Measurements from ENCODE around the gene DIP2C. TPM values are rescaled to one million over a fixed set of nuclear protein-coding genes. Genes with fewer than 3 reads are reported as not detected.

Gene DIP2C
- total and polyA plus RNA-seq, 7 experiments from 2014 or later = 1.1 to 8.7 (median 4.5) TPM

DNA sequence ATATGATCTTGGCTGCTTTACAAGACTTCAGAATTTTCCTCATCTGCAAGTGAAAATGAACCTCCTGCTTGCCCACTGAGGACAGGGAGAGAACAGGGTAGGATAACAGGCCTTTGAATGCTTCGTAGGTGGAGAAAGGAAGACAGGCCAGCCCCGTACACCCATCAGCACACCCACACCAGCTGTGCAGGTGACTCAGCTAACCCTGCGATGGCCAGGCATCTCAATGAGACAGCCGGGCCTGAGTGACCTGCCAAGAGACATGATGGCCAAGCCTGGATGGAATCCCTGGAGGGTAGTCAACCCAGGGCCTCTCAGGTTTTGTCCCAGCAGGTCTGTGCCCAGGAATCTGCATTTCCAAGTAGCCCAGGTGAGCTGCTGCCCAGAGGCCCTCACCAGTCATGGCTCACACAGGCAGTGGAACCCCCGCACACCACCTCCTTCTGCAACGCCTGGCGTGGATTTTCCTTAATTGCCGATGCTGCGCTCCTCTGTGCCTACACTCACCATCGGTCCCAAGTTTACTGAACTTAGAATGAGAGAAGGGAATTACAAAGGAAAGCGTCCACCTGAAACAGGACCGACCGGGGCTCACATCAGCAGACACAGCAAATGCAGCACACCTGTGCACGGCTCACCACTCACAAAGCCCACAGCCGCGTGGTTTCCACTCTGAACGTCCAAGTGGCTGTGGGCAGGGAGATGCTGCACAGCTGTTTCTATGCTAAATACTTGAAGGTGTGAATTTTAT, 163.7 kb downstream of the DIP2C start:
- ChIA-PET CTCF (no interaction called here), POLR2A (no interaction called here)
- ATAC-seq (no peak), DNase-seq (no peak)
- no peaks in the 10 kb centered on the region for H3K36me3 Mint-ChIP-seq
- H3K27ac Mint-ChIP-seq = no peak overlapping the region
- H3K27me3 Mint-ChIP-seq = peaks cover 2 to 17% (median 6%) of the 10 kb centered on the region in 5 donors
- H3K9me3 ChIP-seq (ENCODE audit: control insufficient read depth in 2 of 3, low read length in 3 of 3) = no peaks in the 10 kb centered on the region
- H3K36me3 ChIP-seq (ENCODE audit: control insufficient read depth in 2 of 3, insufficient read depth in 3 of 3, low read length in 3 of 3) = no peaks in the 10 kb centered on the region
- no peaks in the 10 kb centered on the region for H3K9me3 Mint-ChIP-seq
- H3K27me3 ChIP-seq (ENCODE audit: control insufficient read depth in 2 of 2, insufficient read depth in 2 of 2, low read length in 2 of 2) = no peaks in the 10 kb centered on the region
- no peak overlapping the region for H3K4me3 ChIP-seq (ENCODE audit: low read length)
- no peaks in the 10 kb centered on the region for H3K4me1 ChIP-seq (ENCODE audit: control insufficient read depth in 2 of 2, insufficient read depth in 2 of 2, low read length in 2 of 2)
- H3K4me3 Mint-ChIP-seq = no peak overlapping the region
- no peaks in the 10 kb centered on the region for H3K4me1 Mint-ChIP-seq
- intact Hi-C loops (cut with micrococcal nuclease) = no loop called here
- no peak overlapping the region for H3K27ac ChIP-seq (ENCODE audit: low read depth, low read length)

DNA sequence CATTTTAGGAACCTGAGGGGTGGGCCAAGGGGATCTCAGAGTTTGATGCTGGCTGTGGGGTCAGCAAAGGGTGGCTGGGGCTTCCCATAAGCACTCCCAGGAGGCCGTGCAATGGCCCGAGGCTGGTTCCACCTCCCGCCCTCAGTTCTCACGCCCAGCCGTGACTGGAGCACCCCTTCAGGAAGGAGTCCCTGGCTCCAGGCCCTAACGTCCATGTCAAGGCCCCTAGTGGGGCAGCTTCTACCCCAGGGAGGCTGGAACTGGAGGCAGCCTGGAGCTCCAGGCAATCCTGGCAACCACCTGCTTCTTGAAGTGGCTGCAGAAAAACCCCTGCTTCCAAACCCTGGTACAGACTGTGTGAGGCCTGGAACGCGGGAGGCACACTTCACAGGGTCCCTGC, 165.5 kb downstream of the DIP2C start:
- ATAC-seq (no peak), DNase-seq (no peak)
- POLR2A ChIA-PET = no interaction called here
- H3K9me3 Mint-ChIP-seq = no peaks in the 10 kb centered on the region
- H3K4me3 Mint-ChIP-seq = no peak overlapping the region
- no peaks in the 10 kb centered on the region for H3K9me3 ChIP-seq (ENCODE audit: control insufficient read depth in 2 of 3, low read length in 3 of 3)
- H3K4me3 ChIP-seq (ENCODE audit: low read length) = no peak overlapping the region
- H3K36me3 Mint-ChIP-seq = no peaks in the 10 kb centered on the region
- no peak overlapping the region for H3K27ac ChIP-seq (ENCODE audit: low read depth, low read length)
- intact Hi-C loops (cut with micrococcal nuclease) = no loop called here
- H3K4me1 Mint-ChIP-seq = no peaks in the 10 kb centered on the region
- H3K27ac Mint-ChIP-seq = no peak overlapping the region
- CTCF ChIA-PET = no interaction called here
- H3K4me1 ChIP-seq (ENCODE audit: control insufficient read depth in 2 of 2, insufficient read depth in 2 of 2, low read length in 2 of 2) = no peaks in the 10 kb centered on the region
- H3K27me3 Mint-ChIP-seq = peaks cover 2 to 23% (median 6%) of the 10 kb centered on the region in 5 donors
- no peaks in the 10 kb centered on the region for H3K36me3 ChIP-seq (ENCODE audit: control insufficient read depth in 2 of 3, insufficient read depth in 3 of 3, low read length in 3 of 3)
- no peaks in the 10 kb centered on the region for H3K27me3 ChIP-seq (ENCODE audit: control insufficient read depth in 2 of 2, insufficient read depth in 2 of 2, low read length in 2 of 2)

DNA sequence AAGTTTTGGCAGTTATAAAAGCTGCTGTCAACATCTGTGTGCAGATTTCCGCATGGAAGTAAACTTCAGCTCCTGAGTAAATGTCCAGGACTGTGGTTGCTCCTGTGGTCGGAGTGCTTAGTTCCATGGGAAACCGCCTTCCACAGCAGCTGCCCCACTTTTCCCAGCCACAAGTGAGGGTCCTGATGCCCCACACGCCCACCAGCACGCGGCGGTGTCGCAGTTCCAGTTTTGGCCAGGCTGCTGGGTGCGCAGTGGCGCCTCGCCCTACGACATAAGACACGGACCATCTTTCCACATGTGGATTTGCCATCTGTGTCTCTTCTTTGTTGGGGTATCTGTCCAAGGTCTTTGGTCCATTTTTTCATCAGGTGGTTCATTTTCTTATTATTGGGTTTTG, 167.1 kb downstream of the DIP2C start:
- DNase-seq (no peak), ATAC-seq (no peak)
- no peaks in the 10 kb centered on the region for H3K9me3 Mint-ChIP-seq
- no peak overlapping the region for H3K4me3 ChIP-seq (ENCODE audit: low read length)
- H3K36me3 ChIP-seq (ENCODE audit: control insufficient read depth in 2 of 3, insufficient read depth in 3 of 3, low read length in 3 of 3) = no peaks in the 10 kb centered on the region
- H3K27me3 Mint-ChIP-seq = peaks cover 2 to 19% (median 6%) of the 10 kb centered on the region in 5 donors
- H3K27ac ChIP-seq (ENCODE audit: low read depth, low read length) = no peak overlapping the region
- intact Hi-C loops (cut with micrococcal nuclease) = no loop called here
- H3K9me3 ChIP-seq (ENCODE audit: control insufficient read depth in 2 of 3, low read length in 3 of 3) = no peaks in the 10 kb centered on the region
- ChIA-PET POLR2A (no interaction called here), CTCF (no interaction called here)
- H3K27me3 ChIP-seq (ENCODE audit: control insufficient read depth in 2 of 2, insufficient read depth in 2 of 2, low read length in 2 of 2) = no peaks in the 10 kb centered on the region
- H3K27ac Mint-ChIP-seq = no peak overlapping the region
- H3K4me1 Mint-ChIP-seq = no peaks in the 10 kb centered on the region
- no peaks in the 10 kb centered on the region for H3K4me1 ChIP-seq (ENCODE audit: control insufficient read depth in 2 of 2, insufficient read depth in 2 of 2, low read length in 2 of 2)
- H3K36me3 Mint-ChIP-seq = no peaks in the 10 kb centered on the region
- no peak overlapping the region for H3K4me3 Mint-ChIP-seq

DNA sequence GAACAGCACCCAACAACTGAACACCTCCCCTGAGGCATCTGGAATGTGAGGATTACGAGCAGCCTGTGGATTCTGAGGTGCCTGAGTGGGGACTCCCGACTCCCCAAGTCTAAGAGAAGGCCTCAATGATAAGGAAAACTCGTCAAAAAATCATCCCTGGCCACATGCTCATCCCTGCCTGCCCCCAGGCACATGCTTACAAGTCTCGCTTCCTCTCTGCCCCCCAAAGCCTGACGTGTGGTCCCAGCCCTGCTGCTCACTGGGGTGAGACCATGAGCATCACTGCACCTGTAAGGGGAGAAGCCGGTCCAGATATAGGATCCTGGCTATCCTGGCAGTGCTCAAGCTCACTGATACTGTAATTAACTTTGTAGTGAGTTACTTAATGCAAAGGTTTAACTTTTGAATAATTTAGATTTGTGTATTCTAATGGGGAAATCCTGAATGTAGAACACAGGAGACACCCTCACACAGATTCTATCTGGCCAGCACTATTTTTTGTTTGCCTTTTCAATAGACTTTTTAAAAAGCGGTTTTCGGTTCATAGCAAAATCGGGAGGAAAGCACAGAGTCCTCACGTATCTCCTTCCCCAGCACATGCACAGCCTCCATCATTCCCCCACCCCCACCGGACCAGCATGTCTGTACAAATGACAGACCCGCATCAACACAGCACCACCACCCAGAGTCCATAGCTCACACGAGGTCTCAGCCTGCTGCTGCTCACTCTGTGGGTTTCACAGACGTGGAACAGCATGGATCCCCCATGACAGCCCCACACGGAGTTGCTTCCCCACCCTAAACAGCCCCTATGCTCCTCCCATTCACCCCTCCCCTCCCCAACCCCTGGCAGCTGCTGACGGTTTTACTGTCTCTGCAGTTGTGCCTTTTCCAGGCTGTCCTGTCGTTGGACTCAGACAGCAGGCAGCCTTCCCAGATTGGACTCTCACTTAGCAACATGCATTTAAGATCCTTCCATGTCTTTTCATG, 167.9 kb downstream of the DIP2C start:
- Histone ChIP-seq H3K9me3 (ENCODE audit: control insufficient read depth in 2 of 3, low read length in 3 of 3) (no peaks in the 10 kb centered on the region), H3K27ac (ENCODE audit: low read depth, low read length) (no peak overlapping the region)

DNA sequence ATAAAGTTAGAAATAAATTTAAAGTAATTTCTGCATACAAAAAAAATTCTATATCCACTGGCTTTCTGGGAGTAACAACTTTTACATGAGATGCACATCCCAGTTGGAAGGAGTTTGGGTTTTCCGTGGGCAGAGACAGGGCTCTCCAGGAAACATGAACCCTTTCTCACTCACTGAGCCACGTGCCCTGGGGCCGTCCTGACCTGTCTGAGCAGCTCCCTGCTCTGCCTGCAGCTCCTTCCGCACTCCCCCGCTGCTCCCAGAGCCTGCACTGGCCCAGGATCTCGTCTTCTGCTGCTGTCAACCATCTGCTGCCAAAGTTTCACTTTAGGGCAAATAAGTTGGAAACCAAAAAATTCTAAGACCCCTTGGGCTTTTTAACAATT, 169.1 kb downstream of the DIP2C start:
- Mint-ChIP-seq H3K27me3 (peaks cover 2 to 19% (median 6%) of the 10 kb centered on the region in 5 donors), H3K36me3 (no peaks in the 10 kb centered on the region), H3K9me3 (no peaks in the 10 kb centered on the region), H3K4me3 (no peak overlapping the region), H3K4me1 (peaks cover 0 to 4% (median 0%) of the 10 kb centered on the region in 7 donors), H3K27ac (no peak overlapping the region)
- Histone ChIP-seq H3K9me3 (ENCODE audit: control insufficient read depth in 2 of 3, low read length in 3 of 3) (no peaks in the 10 kb centered on the region), H3K4me1 (ENCODE audit: control insufficient read depth in 2 of 2, insufficient read depth in 2 of 2, low read length in 2 of 2) (no peaks in the 10 kb centered on the region), H3K36me3 (ENCODE audit: control insufficient read depth in 2 of 3, insufficient read depth in 3 of 3, low read length in 3 of 3) (no peaks in the 10 kb centered on the region), H3K27me3 (ENCODE audit: control insufficient read depth in 2 of 2, insufficient read depth in 2 of 2, low read length in 2 of 2) (no peaks in the 10 kb centered on the region), H3K27ac (ENCODE audit: low read depth, low read length) (no peak overlapping the region), H3K4me3 (ENCODE audit: low read length) (no peak overlapping the region)
- POLR2A ChIA-PET = no interaction called here
- ATAC-seq (no peak), DNase-seq (no peak)
- intact Hi-C loops (cut with micrococcal nuclease) = no loop called here
- CTCF ChIA-PET = no interaction called here

More for the DNA sequence above, 167.9 kb downstream of the DIP2C start:
- Mint-ChIP-seq H3K4me3 (no peak overlapping the region), H3K27me3 (peaks cover 2 to 19% (median 6%) of the 10 kb centered on the region in 5 donors), H3K36me3 (no peaks in the 10 kb centered on the region), H3K9me3 (no peaks in the 10 kb centered on the region), H3K27ac (peak overlapping the region in 1 of 9 donors; percentile 55), H3K4me1 (peaks cover 0 to 4% (median 0%) of the 10 kb centered on the region in 7 donors)
- H3K36me3 ChIP-seq (ENCODE audit: control insufficient read depth in 2 of 3, insufficient read depth in 3 of 3, low read length in 3 of 3) = no peaks in the 10 kb centered on the region
- no peaks in the 10 kb centered on the region for H3K27me3 ChIP-seq (ENCODE audit: control insufficient read depth in 2 of 2, insufficient read depth in 2 of 2, low read length in 2 of 2)
- H3K4me3 ChIP-seq (ENCODE audit: low read length) = no peak overlapping the region
- DNase-seq = no peak
- POLR2A ChIA-PET = interaction anchor here (0.5 kb wide), 1 partner anchor 185 kb away, joined by 3 read pairs; no protein-coding TSS in a partner anchor
- intact Hi-C loops (cut with micrococcal nuclease) = no loop called here
- CTCF ChIA-PET = no interaction called here
- ATAC-seq = no peak
- H3K4me1 ChIP-seq (ENCODE audit: control insufficient read depth in 2 of 2, insufficient read depth in 2 of 2, low read length in 2 of 2) = no peaks in the 10 kb centered on the region

DNA sequence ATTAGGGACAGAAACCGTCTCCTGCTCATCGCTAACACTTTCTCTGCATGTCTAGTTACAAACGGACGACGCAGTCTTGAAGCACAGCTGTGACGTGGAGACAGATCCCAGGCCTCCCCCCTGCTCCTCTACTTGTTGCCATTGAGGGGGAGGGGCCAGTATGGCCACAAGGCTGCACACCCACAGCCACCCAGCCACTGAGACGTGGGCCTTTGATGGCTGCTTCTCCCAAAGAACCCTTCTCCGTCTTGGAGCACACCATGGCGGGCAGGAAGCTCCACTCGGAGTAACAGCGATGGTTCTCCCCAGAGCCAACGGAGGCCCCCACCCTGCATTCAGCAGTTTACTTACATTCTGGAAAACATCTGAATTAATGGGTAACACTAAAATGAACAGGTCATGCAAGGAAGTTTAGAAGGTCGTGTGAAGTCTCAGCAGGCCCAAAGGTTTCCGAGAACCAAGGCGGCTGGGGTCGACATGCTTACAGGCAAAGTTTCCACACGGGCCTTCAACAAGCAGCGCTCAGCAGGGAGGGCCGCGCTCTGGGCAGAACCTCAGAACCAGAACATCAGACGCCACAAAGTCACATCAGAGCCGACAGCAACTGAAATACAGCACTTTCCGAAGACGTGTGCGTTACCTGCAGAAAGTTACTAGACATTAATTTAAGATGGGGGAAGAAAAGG, 169.6 kb downstream of the DIP2C start:
- H3K4me3 ChIP-seq (ENCODE audit: low read length) = no peak overlapping the region
- no peaks in the 10 kb centered on the region for H3K36me3 ChIP-seq (ENCODE audit: control insufficient read depth in 2 of 3, insufficient read depth in 3 of 3, low read length in 3 of 3)
- DNase-seq = no peak
- no peak overlapping the region for H3K27ac ChIP-seq (ENCODE audit: low read depth, low read length)
- Mint-ChIP-seq H3K27ac (peak overlapping the region in 1 of 9 donors; percentile 65), H3K9me3 (no peaks in the 10 kb centered on the region), H3K4me1 (peaks cover 0 to 4% (median 0%) of the 10 kb centered on the region in 7 donors), H3K4me3 (no peak overlapping the region), H3K36me3 (no peaks in the 10 kb centered on the region), H3K27me3 (peaks cover 0 to 19% (median 6%) of the 10 kb centered on the region in 5 donors)
- no peaks in the 10 kb centered on the region for H3K4me1 ChIP-seq (ENCODE audit: control insufficient read depth in 2 of 2, insufficient read depth in 2 of 2, low read length in 2 of 2)
- no peak for ATAC-seq
- intact Hi-C loops (cut with micrococcal nuclease) = loop anchor here in 1 of 2 donors (10.0 kb wide), 1 partner anchor 555 kb away; no protein-coding TSS in a partner anchor
- CTCF ChIA-PET = no interaction called here
- POLR2A ChIA-PET = no interaction called here
- H3K27me3 ChIP-seq (ENCODE audit: control insufficient read depth in 2 of 2, insufficient read depth in 2 of 2, low read length in 2 of 2) = no peaks in the 10 kb centered on the region
- no peaks in the 10 kb centered on the region for H3K9me3 ChIP-seq (ENCODE audit: control insufficient read depth in 2 of 3, low read length in 3 of 3)
